ENCODE data around the gene ZFR. TPM values are rescaled to one million over a fixed set of nuclear protein-coding genes. Genes with fewer than 3 reads are reported as not detected.

The ZFR gene
- total and polyA plus RNA-seq, 9 of the 15 experiments (the other 6 are each of a cell fraction or from before 2014, with no cell fraction given) = 35.5 to 108 (median 71.1) TPM

DNA sequence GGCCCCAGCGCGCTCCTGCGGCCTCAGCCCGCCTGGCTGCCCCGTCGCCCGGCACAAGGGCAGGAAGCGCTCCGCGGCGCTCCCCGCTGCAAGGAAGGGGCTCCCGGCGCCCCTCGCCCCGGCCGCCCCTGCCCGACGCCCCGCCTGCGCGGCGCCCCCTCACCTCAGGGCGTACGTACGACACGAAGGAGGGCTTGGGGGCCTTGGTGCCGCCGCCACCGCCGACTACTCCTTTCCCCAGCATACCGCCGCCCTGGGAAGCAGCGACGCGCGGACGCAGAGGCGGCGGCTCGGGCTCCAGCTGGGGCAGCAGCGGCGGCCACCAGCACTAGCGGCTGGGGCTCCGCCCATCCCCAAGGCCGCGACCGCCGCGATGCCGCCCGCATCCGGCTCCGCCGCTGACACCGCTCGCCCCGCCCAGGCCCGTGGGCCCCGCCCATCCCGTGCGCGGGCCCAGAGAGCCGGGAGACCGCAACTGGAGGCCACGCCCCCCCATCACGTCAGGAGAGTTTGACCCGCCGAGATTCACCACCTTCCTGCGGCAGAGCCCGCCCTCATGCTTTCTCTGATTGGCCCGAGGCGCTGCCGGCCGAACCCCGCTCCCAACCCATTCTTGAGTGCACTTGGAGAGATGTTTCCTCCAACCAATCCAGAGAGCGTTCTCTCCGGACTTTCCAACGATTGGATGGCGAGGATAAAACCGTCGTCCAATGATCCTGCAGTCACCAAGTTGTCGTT is 131.8 kb downstream of the ZFR start, which contains the start of gene MTMR12 (continued):
- TF ChIP-seq MYNN (IDR thresholded peaks at IDR 0.05) (no peak), MYNN (CRISPR knock-in tag; IDR thresholded peaks at IDR 0.05) (no peak), TCF3 (CRISPR knock-in tag; IDR thresholded peaks at IDR 0.05) (peak; percentile 21; the same call in 1 of the 2 replicates), CREM (IDR thresholded peaks at IDR 0.05; ENCODE audit: low read depth) (peak; percentile 78; the same call in 1 of the 2 replicates), MAZ (CRISPR knock-in tag; conservative IDR thresholded peaks at IDR 0.05 in 1 of 2, IDR thresholded peaks at IDR 0.05 in 1 of 2) (peak; percentile 55 to 73; a peak in 2 of 4 replicates), THAP7 (CRISPR knock-in tag; IDR thresholded peaks at IDR 0.05) (no peak), ZNF830 (CRISPR knock-in tag; IDR thresholded peaks at IDR 0.05) (no peak), SPI1 (IDR thresholded peaks at IDR 0.05; ENCODE audit: borderline replicate concordance, low read depth, low read length) (no peak), KLF16 (IDR thresholded peaks at IDR 0.05) (no peak), CHD1 (IDR thresholded peaks at IDR 0.05; ENCODE audit: low read length) (peak; percentile 78), NRF1 (conservative IDR thresholded peaks at IDR 0.05 in 1 of 2, IDR thresholded peaks at IDR 0.05 in 1 of 2) (peak; percentile 89 to 91), ZNF695 (CRISPR knock-in tag; IDR thresholded peaks at IDR 0.05) (peak; percentile 45; the same call in 1 of the 2 replicates), ZNF511 (CRISPR knock-in tag; IDR thresholded peaks at IDR 0.05) (peak; percentile 39; the same call in 1 of the 2 replicates), MTA3 (IDR thresholded peaks at IDR 0.05; ENCODE audit: borderline replicate concordance) (peak; percentile 12; the same call in 1 of the 2 replicates), ZNF133 (CRISPR knock-in tag; IDR thresholded peaks at IDR 0.05) (no peak), BHLHE40 (IDR thresholded peaks at IDR 0.05; ENCODE audit: low read length) (peak; percentile 97), ZHX1 (conservative IDR thresholded peaks at IDR 0.05; ENCODE audit: low read length) (no peak), HNRNPK (IDR thresholded peaks at IDR 0.05; ENCODE audit: low read depth, low read length, poor library complexity, severe bottlenecking) (peak; percentile 36), FOS (IDR thresholded peaks at IDR 0.05; ENCODE audit: extremely low read depth, insufficient read length) (peak; percentile 100), SP1 (CRISPR knock-in tag; IDR thresholded peaks at IDR 0.05) (peak; percentile 75), MCM7 (IDR thresholded peaks at IDR 0.05) (no peak)
- TF ChIP-seq, protein P1, sequence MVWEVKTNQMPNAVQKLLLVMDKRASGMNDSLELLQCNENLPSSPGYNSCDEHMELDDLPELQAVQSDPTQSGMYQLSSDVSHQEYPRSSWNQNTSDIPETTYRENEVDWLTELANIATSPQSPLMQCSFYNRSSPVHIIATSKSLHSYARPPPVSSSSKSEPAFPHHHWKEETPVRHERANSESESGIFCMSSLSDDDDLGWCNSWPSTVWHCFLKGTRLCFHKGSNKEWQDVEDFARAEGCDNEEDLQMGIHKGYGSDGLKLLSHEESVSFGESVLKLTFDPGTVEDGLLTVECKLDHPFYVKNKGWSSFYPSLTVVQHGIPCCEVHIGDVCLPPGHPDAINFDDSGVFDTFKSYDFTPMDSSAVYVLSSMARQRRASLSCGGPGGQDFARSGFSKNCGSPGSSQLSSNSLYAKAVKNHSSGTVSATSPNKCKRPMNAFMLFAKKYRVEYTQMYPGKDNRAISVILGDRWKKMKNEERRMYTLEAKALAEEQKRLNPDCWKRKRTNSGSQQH (CRISPR knock-in tag; IDR thresholded peaks at IDR 0.05) = no peak
- TF ChIP-seq, protein P2, sequence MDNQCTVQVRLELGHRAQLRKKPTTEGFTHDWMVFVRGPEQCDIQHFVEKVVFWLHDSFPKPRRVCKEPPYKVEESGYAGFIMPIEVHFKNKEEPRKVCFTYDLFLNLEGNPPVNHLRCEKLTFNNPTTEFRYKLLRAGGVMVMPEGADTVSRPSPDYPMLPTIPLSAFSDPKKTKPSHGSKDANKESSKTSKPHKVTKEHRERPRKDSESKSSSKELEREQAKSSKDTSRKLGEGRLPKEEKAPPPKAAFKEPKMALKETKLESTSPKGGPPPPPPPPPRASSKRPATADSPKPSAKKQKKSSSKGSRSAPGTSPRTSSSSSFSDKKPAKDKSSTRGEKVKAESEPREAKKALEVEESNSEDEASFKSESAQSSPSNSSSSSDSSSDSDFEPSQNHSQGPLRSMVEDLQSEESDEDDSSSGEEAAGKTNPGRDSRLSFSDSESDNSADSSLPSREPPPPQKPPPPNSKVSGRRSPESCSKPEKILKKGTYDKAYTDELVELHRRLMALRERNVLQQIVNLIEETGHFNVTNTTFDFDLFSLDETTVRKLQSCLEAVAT (IDR thresholded peaks at IDR 0.05) = peak in 1 of 2 experiments; percentile 93; a peak in 2 of 4 replicates
